Fibroblast of skin of right biceps (primary cell): ENCODE measurements around the gene ZNF124.

Experiments
- DNase-seq: peaks from one replicate; pipeline ENCODE4 v3.0.0-alpha.2; 2013

Gene ZNF124

DNA sequence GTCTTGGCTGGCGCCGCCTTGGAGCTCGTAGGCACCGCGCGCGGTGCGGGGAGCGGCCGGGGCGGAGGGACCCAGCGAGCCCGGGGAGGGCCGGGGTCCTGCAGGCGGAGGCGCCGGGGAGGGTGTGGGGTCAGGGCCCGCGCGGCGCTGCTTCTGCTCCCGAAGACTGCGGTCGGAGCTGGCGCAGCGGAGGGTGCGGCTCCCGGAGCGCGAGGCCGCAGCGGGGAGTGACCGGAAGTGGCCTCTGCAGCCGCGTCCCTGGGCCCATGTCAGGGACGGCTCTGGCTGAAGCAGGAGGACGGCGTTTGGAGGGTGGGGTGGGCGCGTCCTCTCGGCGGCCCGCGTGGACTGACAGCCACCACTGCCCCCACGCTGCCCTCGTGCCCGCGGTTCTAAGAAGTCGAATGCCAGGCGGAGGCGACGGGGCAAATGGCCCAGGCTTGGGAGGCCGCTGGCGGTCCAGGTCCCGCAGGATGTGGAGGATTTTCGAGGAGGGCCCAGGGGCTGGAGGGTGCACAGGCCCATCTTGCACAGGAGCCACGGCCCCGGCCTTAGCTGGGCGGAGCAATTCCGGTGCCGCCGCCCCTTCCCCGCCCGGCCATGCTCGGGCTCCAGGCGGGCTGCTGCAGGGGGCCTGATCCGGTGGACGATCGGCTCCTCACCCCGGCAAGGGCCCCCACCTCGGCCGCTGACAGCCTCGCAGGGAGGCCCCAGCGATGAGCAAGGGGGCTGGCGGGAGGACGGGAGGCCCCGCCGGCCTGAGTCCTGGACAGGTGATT is 59.9 kb downstream of the ZNF124 start:
- peak; percentile 29 for DNase-seq

DNA sequence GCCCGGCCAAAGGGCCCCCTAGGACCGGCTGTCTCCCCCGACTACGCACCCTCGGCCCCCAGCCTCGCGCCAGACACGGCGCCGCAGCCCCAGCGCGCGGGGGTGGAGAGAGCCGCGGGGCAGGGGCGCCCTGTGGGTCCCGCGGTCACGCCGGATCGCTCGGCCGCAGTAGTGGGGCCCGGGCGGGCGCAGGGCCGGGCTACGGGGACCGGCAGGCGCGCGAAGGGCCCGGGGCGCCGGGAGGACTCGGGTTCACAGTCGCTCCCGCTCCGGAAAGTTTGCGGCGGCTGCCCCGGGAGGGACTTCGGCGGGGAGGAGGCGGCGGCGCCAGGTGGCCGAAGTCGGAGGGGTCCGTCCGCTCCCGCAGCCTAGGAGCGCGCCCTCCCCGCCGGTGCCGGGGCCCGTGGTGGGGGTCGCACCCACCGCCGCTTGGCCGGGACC is 60.5 kb downstream of the ZNF124 start:
- no peak for DNase-seq

DNA sequence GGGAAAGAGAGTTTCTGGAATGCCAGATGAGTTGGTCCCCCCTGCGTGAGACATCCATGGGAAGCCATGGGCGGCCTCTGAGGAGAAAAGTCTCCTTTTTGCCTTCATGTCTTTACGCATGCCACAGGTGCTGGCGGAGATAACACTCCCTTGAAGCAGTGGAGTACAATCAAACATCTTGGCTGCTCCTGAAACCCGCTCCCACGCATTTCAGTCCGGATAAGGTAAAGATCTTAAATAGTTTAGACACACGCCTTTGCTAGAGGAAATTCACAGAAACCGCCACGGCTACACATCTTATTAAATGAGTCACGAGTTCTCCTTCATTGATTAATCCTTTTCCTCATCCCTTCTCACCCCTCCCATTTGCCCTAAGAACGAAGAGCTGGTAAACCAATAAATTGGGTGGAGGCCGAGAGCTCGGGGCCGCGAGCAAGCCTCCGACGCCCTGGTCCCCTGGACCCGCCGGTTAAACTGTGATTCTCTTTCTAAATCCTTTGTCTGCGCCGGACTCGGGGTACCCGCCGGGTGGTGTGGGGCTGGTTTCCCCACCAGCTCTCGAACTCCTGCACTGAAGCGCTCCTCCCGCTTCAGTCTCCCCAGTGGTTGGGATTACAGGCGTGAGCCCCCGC is 61.1 kb downstream of the ZNF124 start:
- DNase-seq, result peak; percentile 28

DNA sequence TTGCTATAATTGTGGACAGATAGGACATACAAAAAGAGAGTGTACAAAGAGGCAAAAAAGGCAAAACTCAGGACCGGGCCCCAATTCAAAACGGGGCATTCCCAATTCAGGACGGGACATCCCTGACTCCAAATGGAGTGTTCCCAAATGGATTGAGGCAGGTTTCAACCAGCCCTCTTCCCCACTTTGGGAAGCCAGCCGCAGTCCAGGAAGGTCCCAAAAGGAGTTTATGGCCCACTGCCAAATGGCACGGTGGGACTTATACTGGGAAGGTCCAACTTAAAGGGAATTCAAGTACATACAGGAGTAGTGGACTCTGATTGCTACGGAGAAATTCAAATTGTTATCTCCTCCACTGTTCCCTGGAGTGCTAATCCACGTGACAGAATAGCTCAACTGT is 64.1 kb downstream of the ZNF124 start:
- no peak for DNase-seq

DNA sequence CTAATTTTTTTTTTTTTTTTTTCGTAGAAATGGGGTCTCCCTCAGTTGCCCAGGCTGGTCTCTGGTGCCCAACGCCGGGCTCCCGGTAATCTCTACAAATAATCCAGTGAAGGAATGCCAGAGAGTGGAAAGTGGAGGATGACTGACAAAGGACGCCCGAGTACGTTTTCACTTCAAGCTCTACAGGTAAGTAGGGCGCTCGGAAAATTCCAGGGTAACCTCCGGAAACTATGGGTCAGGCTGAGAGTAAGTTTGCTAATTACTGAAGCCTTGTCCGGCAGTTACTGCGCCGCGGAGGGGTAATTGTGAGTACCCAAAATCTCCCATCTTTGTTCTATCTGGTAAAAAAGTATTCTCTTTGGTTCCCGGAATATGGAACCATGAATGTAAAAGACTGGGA is 65.9 kb downstream of the ZNF124 start:
- no peak for DNase-seq
